DOHH2 (cell line): ENCODE data around the gene IRF2BP2.

ENCODE experiments used
- H3F3A ChIP-seq: fragments of 200-600 bp; sonication (generic), shearing (Covaris generic); 2 replicates; pipeline ENCODE4 v1.6.0; 2016; ENCODE audit warnings: antibody characterized with exemption, mild to moderate bottlenecking; ENCODE audit not compliant: control insufficient read depth, insufficient read depth
- H3K27ac ChIP-seq: fragments of 200-600 bp; sonication (generic); 2 replicates; pipeline ENCODE4 v1.5.1; 2014; ENCODE audit warnings: low read depth, mild to moderate bottlenecking, low read length, moderate library complexity
- H3K27me3 ChIP-seq: fragments of 200-600 bp; sonication (generic); 2 replicates; pipeline ENCODE4 v1.6.1; 2014; ENCODE audit warnings: mild to moderate bottlenecking, low read length, mixed read lengths; ENCODE audit not compliant: control insufficient read depth
- H3K36me3 ChIP-seq: fragments of 200-600 bp; sonication (generic); 2 replicates; pipeline ENCODE4 v1.6.1; 2014; ENCODE audit warnings: mild to moderate bottlenecking, low read length, moderate library complexity, mixed read lengths; ENCODE audit not compliant: control insufficient read depth
- H3K4me1 ChIP-seq: fragments of 200-600 bp; sonication (generic); 2 replicates; pipeline ENCODE4 v1.6.1; 2014; ENCODE audit warnings: mild to moderate bottlenecking, low read length, mixed read lengths; ENCODE audit not compliant: control insufficient read depth
- H3K4me2 ChIP-seq: fragments of 200-600 bp; sonication (generic); 2 replicates; pipeline ENCODE4 v1.6.0; 2014; ENCODE audit warnings: mild to moderate bottlenecking, low read length, moderate library complexity
- H3K4me3 ChIP-seq: fragments of 200-600 bp; sonication (generic); 2 replicates; pipeline ENCODE4 v1.5.1; 2014; ENCODE audit warnings: mild to moderate bottlenecking, low read length, mixed read lengths
- H3K79me2 ChIP-seq: fragments of 200-600 bp; sonication (generic); 2 replicates; pipeline ENCODE4 v1.6.1; 2014; ENCODE audit warnings: mild to moderate bottlenecking, low read length, mixed read lengths; ENCODE audit not compliant: control insufficient read depth
- H3K9me2 ChIP-seq: fragments of 200-600 bp; sonication (generic); replicated peaks from 2 replicates; pipeline ENCODE4 v1.6.1; 2014; ENCODE audit warnings: mild to moderate bottlenecking, low read length, mixed read lengths; ENCODE audit not compliant: control insufficient read depth
- H3K9me3 ChIP-seq: fragments of 200-600 bp; sonication (generic); 2 replicates; pipeline ENCODE4 v1.6.1; 2014; ENCODE audit warnings: antibody characterized with exemption, low read length, mixed read lengths; ENCODE audit not compliant: control insufficient read depth, insufficient read depth
- H4K20me1 ChIP-seq: fragments of 200-600 bp; sonication (generic); 2 replicates; pipeline ENCODE4 v1.6.0; 2014; ENCODE audit warnings: low read depth, mild to moderate bottlenecking, antibody characterized with exemption, low read length, moderate library complexity; ENCODE audit not compliant: control insufficient read depth, insufficient read depth
- EZH2phosphoT487 ChIP-seq: fragments of 200-600 bp; sonication (generic); IDR thresholded peaks from 2 replicates; pipeline ENCODE4 v1.6.1; 2017; ENCODE audit warnings: borderline replicate concordance, mild to moderate bottlenecking, antibody characterized with exemption, low read length, moderate library complexity, mixed read lengths
- TF ChIP-seq, protein P1 (sequence below): fragments of 200-600 bp; sonication (generic); IDR thresholded peaks from one replicate; pipeline ENCODE4 v1.5.1; 2014; ENCODE audit warnings: antibody characterized with exemption, mild to moderate bottlenecking, low read depth, low read length; ENCODE audit not compliant: poor library complexity, severe bottlenecking

The IRF2BP2 gene

GRCh38 chr1:234610061-234610665, at the start of gene IRF2BP2:
IRF2BP2 (minus strand) TSS chr1:234610178; CDS start chr1:234609494, 684 bp downstream.
- Histone ChIP-seq H3K27me3 (peaks cover 65% of the 10 kb centered on the region), H3K4me1 (peaks cover 51% of the 10 kb centered on the region), H3K9me3 (no peaks in the 10 kb centered on the region), H3K27ac (no peak within 1 kb of the TSS), H3F3A (peaks cover 8% of the 10 kb centered on the region), H3K4me3 (peak within 1 kb of the TSS; percentile 71), H3K79me2 (no peaks in the 10 kb centered on the region), H3K9me2 (no peaks in the 10 kb centered on the region), H3K36me3 (no peaks in the 10 kb centered on the region), H4K20me1 (no peaks in the 10 kb centered on the region), H3K4me2 (peak within 1 kb of the TSS; percentile 97)
- peak; percentile 95; the same call in 1 of the 2 replicates for TF ChIP-seq EZH2phosphoT487
- TF ChIP-seq, protein P1, sequence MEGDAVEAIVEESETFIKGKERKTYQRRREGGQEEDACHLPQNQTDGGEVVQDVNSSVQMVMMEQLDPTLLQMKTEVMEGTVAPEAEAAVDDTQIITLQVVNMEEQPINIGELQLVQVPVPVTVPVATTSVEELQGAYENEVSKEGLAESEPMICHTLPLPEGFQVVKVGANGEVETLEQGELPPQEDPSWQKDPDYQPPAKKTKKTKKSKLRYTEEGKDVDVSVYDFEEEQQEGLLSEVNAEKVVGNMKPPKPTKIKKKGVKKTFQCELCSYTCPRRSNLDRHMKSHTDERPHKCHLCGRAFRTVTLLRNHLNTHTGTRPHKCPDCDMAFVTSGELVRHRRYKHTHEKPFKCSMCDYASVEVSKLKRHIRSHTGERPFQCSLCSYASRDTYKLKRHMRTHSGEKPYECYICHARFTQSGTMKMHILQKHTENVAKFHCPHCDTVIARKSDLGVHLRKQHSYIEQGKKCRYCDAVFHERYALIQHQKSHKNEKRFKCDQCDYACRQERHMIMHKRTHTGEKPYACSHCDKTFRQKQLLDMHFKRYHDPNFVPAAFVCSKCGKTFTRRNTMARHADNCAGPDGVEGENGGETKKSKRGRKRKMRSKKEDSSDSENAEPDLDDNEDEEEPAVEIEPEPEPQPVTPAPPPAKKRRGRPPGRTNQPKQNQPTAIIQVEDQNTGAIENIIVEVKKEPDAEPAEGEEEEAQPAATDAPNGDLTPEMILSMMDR = no peak

GRCh38 chr1:234659538-234659937, 49.6 kb upstream of the IRF2BP2 start:
- H3K4me2 ChIP-seq = no peak overlapping the region

DNA sequence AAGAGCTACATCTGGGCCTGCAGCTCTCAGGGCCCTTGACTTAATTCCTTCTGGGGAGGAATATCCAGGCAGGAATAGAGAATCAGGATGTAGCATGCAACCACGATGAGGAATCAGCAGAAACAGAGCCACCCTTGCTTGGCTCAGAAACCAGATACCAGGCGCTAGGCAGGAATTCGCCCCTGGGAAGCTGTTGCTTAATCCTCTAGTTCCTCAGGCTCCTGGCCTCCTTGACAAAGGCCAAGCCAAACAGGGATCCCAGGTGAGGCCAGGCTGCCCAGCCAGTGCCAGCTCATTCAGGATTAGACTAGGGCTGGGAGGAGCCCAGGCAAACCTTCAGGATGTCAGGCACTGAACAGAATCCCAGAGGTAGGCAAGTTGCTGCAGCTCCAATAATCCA, 48.2 kb upstream of the IRF2BP2 start:
- no peaks in the 10 kb centered on the region for H4K20me1 ChIP-seq
- no peak overlapping the region for H3K4me2 ChIP-seq
- no peaks in the 10 kb centered on the region for H3K9me2 ChIP-seq
- H3K27me3 ChIP-seq = peaks cover 13% of the 10 kb centered on the region
- H3K27ac ChIP-seq = no peak overlapping the region
- H3K4me3 ChIP-seq = no peak overlapping the region
- H3K4me1 ChIP-seq = no peaks in the 10 kb centered on the region
- H3K9me3 ChIP-seq = no peaks in the 10 kb centered on the region
- TF ChIP-seq EZH2phosphoT487 = no peak
- TF ChIP-seq, protein P1 = no peak
- no peaks in the 10 kb centered on the region for H3K79me2 ChIP-seq
- H3F3A ChIP-seq = no peaks in the 10 kb centered on the region
- no peaks in the 10 kb centered on the region for H3K36me3 ChIP-seq

More at GRCh38 chr1:234659538-234659937, 49.6 kb upstream of the IRF2BP2 start:
- TF ChIP-seq, protein P1 = no peak
- no peak for TF ChIP-seq EZH2phosphoT487
- Histone ChIP-seq H3K9me2 (no peaks in the 10 kb centered on the region), H3K36me3 (no peaks in the 10 kb centered on the region), H3K9me3 (no peaks in the 10 kb centered on the region), H4K20me1 (no peaks in the 10 kb centered on the region), H3K4me1 (no peaks in the 10 kb centered on the region), H3K4me3 (no peak overlapping the region), H3K27me3 (0 out of 2 replicates have a peak, but pooled peaks cover 2% of the 10 kb centered on the region), H3F3A (no peaks in the 10 kb centered on the region), H3K79me2 (no peaks in the 10 kb centered on the region), H3K27ac (no peak overlapping the region)
